NCI-H187 (cell line): ENCODE data around the gene RAB3D.
"Not testable (repeated sequence)": the region's sequence is repeated elsewhere in the genome, so short reads cannot be mapped to it uniquely, and the experiment has no call there.

Experiments
- DNase-seq, 2 experiments: peaks; one replicate each; lab custom pipeline; 2025; lab: John Stamatoyannopoulos, UW

RAB3D gene

GRCh38 chr19:11338121-11338520, 1.3 kb downstream of the RAB3D start:
- DNase-seq: no peak

- DNase-seq: no peak
Measured at GRCh38 chr19:11337080-11337479, 2.4 kb downstream of the RAB3D start.

- DNase-seq: no peak
Measured at GRCh38 chr19:11335449-11336146, 3.9 kb downstream of the RAB3D start.

DNA sequence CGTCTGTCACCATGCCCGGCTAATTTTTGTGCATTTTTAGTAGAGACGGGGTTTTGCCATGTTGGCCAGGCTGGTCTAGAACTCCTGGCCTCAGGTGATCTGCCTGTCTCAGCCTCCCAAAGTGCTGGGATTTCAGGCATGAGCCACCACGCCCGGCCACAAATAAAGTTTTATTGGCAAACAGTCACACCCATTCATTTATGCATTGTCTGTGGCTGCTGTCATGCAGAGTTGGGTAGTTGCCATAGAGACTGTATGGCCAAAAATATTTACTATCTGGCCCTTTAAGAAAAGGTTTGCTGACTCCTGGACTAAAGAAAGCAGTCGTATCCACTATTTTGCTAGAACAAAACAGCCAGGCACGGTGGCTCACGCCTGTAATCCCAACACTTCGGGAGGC, 5.6 kb downstream of the RAB3D start:
- not testable (repeated sequence) for DNase-seq

DNA sequence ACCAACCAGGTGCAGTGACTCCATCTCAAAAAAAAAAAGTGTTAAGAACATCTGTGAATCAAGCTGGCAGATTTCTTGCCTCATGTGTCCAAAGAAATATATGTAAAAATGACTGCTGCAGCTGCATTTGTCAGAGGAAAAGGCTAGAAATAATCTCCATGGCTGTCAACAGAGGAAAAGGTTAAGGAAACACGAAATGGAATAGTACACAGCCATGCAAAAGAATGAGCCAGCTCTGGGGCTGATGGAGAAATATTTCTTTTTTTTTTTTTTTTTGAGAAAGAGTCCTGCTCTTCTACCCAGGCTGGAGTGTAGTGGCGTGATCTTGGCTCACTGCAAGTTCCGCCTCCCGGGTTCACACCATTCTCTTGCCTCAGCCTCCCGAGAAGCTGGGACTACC, 6.6 kb downstream of the RAB3D start:
- no peak for DNase-seq

DNA sequence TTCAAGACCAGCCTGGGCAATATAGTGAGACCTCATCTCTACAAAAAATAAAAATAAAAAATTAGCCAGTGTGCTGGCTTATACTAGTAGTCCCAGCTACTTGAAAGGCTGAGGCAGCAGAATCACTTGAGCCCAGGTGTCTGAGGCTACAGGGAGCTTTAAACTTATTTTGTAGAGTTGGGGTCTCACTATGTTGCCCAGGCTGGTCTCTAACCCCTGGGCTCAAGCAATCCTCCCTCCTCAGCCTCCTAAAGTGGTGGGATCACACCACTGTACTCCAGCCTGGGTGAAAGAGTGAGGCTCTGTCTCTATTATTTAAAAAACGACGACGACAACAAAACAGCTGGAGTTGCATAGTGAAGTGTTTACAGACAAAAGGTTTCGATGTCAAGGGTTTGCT, 8.0 kb downstream of the RAB3D start:
- DNase-seq: no peak

DNA sequence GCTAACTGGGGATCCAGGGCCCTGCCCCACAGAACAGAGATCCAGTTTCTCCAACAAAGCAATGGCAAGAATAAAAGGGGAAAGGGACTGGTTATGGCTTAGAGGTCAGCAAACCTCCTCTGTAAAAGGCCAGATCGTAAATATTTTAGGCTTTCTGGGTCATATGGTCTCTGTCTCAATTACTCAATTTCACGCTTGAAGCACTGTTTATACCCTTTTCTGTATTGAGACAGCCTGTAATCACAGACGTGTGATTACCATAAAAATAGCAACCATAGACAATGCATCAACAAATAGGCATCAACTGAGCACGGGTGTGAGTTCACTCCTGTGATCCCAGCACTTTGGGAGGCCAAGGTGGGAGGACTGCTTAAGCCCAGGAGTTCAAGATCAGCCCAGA, 9.3 kb downstream of the RAB3D start:
- DNase-seq: no peak

DNA sequence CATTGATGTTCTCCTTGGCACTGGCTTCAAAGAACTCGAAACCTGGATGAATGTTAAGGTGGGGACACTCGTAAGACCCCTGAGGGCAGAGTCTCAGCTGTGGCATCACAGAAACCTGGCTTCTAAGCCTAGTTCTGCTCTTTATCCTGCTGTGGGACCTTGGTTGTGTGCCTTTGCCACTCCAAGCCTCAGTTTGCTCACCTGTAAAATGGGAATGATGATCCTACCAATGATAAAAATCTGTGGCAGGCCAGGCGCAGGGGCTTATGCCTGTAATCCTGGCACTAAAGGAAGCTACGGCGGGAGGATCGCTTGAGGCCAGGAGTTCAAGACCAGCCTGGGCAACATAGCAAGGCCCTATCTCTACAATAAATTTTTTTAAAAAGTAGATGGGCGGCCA, 13.9 kb downstream of the RAB3D start:
- DNase-seq: no peak

DNA sequence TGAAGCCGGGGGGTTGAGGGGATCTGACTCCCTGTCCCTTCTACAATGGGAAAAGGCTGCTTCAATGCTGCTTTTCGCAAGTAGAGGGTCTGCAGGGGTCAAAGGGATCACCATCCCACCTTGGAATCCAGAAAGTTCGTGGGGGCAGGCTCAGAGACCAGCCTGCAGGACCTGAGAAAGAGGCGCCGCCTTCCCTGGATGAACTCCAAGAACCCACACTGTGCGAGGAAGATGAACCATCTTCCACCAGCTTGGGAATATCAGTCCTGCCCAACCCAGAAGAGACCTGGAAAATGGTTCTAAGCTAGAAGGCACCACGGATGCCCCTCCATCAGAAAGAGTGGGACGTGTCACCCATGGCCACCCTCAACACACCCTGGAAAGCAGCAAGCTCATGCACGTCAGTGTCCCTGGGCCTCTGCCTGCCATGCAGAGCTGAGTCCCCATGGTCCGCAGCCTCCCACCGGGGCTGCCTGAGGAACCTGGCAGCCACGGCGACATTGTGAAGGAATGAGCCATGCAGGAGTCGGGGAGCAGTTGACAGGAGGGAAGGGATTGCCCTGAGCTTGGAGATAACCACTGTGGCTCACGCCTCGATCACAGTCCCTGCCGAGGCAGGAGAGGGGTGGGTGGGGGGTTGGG, 14.6 kb downstream of the RAB3D start:
- DNase-seq: no peak

DNA sequence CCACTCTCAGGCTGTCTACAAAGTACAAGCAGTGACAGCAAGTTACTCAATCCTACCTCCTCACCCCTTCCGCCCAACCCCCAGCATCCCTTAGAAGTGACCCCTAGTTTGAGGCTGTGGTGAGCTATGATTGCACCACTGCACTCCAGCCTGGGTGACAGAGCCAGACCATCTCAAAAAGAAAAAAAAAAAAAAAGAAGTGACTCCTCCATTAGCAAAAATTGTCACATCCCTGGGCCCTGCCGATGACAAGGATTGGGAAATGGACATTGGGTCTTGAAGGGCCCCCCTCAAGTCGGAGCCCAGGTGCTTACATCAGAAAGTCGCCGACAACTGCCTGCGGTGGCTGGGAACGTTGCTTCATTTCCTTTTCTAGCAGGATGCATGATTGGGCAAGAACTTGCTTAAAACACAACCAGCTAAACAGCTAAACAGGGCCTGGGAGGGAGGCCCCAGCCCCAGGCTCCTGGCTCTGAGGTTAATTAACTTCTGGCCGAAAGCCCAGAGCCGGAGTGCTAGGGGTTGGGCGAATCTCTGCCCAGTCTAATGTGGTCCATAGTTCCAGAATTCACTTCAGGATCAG, 15.3 kb downstream of the RAB3D start:
- DNase-seq: no peak

DNA sequence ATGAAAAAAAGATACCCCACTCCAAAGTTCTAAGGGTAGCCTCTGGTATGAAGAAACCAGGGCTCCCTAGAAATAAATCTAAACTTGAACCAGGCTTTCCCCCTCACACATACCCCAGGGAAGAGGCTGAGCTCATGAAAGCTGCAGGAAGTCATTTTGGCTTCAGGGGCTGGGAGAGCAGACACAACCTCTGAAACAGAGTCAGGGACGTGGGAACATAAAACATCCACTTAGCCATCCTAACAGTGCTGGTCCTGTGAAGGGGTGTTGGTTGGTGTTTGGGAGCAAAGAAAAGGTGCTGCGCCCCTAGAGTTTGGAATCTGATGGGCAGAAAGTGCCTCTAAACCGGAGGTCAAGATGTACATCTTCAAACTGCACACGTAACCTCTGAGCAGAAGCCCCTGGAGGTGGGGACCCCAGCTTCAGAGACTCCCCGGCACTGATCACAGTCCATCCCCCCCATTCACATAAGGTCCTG, 15.8 kb downstream of the RAB3D start:
- no peak for DNase-seq

DNA sequence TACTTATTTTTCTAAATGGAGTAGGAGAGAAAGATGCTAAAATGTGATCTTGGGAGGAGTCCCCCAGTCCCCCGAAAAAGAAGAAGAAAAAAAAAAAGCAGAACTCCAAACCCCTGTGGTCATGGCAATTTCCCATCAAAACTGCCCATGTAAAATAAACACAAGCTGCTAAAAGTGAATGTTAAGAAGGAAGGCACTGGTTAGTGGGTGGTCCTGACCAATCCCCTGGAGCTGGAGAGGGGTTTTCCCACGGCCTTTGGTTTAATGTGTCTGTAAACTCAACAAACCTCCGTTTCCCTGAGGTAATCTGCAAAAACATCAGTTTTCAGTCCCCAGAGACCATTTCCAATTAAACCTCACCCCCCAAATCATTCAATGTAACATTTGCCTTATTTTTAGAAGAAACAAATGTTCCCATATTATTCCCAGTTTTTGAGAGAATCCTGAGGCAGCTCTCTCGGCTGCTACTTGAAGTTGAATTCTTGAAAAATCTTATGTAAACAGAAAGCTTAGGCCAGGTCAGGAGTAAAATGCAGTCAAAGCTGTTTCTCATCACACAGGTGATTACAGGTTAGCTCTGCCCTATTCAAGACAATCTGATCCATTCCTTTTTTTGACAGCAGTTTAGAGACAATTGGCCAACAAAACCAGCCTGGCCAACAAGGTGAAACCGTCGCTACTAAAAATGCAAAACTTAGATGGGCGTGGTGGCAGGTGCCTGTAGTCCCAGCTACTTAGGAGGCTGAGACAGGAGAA, 17.0 kb downstream of the RAB3D start:
- DNase-seq: no peak

DNA sequence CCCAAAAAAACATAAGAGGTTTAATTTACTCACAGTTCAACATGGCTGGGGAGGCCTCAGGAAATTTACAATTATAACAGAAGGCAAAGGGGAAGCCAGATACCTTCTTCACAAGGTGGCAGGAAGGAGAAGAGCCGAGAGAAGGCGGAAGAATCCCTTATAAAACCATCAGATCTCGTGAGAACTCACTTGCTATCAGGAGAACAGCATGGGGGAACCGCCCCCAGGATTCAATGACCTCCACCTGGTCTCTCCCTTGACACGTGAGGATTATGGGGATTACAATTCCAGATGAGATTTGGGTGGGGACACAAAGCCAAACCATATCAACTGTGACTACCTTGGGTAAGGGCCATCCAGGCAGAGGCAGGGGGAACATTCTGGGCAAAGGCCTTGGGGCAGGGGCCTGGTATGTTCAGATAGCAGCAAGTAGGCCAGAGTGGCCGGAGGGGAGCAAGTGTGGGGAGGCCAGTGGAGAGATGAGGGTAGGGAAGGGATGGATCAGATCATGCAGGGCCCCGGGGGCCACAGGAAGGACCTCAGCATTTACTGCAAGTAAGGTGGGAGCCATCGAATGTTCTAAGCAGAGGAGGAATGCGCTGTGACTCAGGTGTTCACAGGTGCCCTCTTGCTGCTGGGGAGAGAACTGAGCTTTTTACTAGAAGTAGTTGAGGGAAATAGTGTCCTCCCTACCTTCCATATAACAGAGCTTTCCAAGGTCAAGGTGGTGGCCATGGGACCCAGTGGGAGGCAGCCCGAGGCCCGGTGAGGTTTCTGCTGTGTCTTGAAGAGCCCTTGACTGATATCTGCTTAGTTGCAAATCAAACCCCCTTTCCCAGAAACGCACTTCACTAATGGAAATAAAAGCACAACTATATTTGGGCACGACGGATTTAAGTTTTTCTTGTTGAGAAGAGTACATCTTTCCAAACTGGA, 18.0 kb downstream of the RAB3D start:
- no peak for DNase-seq

DNA sequence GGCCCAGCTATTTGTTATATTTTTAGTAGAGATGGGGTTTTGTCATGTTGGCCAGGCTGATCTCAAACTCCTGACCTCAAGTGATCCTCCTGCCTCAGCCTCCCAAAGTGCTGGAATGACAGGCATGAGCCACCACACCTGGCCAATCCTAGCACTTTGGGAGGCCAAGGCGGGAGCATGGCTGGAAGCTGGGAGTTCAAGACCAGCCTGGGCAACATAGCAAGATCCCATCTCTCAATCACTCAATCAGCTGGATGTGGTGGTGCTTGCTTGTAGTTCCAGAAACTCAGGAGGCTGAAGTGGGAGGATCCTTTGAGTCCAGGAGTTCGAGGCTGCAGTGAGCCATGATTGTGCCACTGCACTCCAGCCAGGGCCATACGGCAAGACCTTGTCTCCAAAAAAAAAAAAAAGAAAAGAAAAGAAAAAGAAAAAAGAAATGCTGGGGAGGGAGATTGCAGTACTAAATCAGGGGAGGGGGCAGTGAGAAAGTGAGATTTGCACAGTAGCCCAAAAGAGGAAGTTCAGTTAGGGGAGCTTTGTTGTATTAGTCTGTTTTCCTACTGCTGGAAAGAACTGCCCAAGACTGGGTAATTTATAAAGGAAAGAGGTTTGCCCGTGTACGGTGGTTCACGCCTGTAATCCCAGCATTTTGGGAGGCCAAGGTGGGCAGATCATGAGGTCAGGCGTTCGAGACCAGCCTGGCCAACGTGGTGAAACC, 19.0 kb downstream of the RAB3D start:
- not testable (repeated sequence) for DNase-seq

GRCh38 chr19:11306337-11306736, 33.1 kb downstream of the RAB3D start:
- no peak for DNase-seq

DNA sequence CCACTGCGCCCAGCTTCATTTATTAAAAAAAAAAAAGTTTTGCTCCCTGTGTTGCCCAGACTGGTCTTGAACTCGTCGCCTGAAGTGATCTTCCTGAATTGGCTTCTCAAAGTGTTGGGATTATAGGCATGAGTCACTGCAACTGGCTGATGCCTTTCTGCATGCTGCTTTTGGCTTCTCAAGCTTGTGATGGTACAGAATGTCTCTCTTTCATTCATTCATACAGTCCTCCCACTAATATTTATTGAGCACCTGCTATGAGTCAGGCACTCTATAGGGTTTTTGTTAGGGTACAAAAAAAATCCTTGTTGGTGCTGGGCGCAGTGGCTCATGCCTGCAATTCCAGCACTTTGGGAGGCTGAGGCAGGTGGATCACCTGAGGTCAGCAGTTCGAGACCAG, 34.5 kb downstream of the RAB3D start:
- DNase-seq: no peak

DNA sequence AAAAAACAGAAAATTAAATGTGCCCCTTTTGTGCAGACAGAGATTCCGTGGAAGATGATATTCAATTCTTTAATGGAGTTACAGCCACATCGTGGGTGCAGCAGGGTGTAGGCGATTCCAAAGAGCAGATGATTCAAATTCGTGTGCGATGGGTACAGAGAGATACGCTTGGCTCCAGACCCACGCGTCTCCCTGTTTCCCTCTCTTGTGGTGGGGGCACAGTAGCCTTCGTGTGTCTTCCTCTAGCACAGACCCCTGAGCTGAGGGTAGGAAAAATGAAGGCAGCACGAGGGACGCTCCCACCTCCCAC, 38.7 kb downstream of the RAB3D start:
- DNase-seq: no peak

- no peak for DNase-seq
Measured at GRCh38 chr19:11299946-11300810, 39.3 kb downstream of the RAB3D start.

DNA sequence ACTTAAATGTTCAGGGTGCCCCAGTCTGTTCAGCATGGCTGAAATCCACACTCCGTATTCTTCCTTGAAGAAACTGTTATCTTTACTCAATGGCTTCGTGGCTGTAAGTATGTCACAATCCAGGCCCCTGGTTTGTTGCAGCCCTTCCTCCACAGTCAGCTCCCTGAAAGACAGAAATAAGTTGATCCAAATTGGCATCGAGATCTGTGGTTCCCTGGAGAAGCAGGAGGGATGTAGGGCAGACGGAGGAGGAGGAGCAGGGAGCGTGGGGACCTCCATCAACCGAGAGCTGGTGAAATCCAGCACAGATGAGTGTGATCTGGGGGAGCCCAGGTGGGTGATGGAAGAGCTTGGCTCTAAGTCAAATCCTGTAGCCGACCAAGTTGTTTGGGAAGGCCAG, 43.2 kb downstream of the RAB3D start:
- DNase-seq: no peak

DNA sequence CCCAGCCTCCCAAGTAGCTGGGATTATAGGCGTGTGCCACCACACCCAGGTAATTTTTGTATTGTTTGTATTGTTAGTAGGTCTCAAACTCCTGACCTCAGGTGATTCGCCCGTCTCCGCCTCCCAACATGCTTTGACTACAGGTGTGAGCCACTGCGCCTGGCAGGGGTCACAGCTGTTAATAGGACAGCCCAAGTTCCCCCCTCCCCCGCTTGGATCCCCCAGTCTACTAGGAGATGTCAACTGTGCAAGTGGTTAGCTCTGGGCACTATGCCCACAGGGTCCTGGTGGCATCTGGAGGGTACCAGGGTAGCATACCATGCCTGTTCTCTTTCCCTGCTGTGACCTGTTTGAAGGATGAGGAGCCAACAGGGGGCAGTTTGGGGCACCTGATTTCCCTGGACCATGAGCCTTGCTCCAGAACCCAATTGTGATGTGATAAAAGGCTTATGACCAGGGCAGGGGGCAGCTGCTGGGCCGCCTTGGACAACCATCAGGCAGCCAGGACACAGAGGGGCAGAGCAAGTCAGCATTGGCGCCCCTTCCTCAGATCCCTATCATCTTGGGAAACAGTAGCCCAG, 43.7 kb downstream of the RAB3D start, which contains the start of gene TSPAN16:
TSS of gene TSPAN16 (plus strand) at position 496 of the 581 bp plus-strand sequence. CDS start 138 bp downstream, outside the sequence.
- no peak for DNase-seq
